GM18526 (cell line): Measurements from ENCODE around the gene MEG3.

Source experiments
- POLR2A ChIP-seq: IDR thresholded peaks from 3 replicates; pipeline ENCODE4 v1.6.1; 2011; ENCODE audit not compliant: insufficient read length; ENCODE audit errors: extremely low read depth

The MEG3 gene

DNA sequence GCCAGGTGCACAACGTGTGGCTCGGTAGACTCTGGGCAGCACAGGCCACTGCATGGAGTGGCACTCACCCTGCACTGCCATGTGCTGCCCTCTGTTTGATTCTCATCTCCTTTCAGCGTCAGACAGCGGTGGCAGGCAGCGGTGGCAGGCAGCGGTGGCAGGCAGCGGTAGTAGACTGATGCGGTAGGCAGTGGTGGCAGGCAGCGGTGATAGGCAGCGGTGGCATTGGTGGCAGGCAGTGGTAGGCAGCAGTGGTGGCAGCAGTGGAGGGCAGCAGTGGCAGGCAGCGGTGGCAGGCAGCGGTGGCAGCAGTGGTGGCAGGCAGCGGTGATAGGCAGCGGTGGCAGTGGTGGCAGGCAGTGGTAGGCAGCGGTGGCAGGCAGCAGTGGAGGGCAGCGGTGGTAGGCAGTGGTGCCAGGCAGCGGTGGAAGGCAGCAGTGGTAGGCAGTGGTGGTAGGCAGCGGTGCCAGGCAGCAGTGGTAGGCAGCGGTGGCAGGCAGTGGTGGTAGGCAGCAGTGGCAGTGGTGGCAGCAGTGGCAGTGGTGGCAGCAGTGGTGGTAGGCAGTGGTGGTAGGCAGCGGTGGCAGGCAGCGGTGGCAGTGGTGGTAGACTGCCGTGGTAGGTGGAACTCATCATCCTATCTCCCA lies 6.0 kb upstream of the MEG3 start:
- no peak for TF ChIP-seq POLR2A

DNA sequence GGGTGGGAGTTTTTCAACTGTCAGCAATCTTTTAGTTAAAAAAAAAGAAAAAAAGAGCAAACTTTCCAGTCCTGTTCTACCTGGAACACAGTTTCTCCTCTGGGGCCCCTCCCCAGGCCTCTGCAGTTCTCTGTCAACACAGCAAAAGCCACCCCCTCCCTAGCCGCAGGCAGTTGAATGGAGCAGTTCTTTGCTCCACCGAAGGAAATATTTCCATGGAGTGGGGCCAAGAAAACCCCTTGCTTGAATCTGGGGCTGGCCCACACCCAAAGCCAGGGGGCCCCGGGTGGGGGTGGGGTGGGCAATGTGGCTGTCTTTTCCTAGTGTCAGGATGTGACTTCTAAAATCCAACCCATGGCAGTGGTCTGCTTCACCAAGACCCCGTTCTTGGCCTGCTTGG lies 5.0 kb upstream of the MEG3 start:
- TF ChIP-seq POLR2A, result no peak

DNA sequence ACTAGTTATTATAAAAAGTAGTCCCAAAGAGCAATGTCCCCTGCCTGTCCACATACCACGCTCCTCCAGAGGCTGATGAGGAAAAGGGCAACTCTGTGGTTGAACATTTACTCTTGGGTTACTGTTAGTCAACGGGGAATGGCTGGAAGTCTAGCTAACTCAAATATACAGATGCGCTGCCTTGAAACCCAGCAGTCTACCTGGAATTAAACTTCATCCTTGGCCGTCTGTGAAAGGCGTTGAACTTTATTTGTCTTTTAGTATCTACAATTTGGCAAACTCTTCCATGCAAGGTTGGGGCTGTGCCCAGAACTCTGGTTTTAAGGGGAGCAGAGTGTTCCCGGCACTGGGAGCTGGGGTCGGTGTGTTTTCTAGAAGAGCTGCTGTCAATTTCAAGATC lies 3.9 kb upstream of the MEG3 start:
- TF ChIP-seq POLR2A, result no peak

DNA sequence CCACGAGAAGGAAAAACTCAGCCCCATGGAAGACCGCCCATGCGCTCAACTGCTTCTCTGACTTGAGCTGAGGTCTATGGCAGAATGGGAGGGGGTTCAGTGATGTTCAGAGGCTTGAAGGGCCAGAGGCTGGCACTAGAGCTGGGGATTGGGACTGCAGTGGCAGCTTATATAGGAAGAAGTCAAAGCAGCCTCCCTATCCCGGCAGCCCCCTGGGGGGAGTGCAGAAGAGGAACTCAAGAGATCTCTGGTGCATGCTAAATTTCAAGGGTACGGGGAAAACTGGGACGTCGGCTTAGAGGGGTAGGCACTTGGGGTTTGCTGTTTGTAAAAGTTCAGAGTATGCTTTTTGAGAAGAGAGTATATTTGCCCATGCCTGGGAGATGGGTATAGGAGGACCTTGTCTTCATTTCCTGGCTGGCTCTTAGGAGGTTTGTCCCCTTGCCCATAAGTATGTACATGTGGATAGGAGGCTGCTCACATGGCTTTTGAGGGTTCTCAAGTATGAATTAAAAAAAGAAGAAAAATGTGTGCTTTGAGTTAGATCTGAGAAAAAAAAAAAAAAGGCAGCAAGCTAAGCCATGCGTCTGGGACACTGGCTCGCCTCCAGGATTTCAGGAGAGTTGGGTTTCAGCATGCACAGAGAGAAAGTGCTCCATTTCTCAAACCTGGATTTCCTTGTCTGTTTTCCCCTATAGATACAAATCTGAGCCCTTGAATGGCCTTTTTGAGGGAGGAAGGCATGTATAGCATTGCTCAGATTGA lies 3.2 kb upstream of the MEG3 start:
- no peak for TF ChIP-seq POLR2A

DNA sequence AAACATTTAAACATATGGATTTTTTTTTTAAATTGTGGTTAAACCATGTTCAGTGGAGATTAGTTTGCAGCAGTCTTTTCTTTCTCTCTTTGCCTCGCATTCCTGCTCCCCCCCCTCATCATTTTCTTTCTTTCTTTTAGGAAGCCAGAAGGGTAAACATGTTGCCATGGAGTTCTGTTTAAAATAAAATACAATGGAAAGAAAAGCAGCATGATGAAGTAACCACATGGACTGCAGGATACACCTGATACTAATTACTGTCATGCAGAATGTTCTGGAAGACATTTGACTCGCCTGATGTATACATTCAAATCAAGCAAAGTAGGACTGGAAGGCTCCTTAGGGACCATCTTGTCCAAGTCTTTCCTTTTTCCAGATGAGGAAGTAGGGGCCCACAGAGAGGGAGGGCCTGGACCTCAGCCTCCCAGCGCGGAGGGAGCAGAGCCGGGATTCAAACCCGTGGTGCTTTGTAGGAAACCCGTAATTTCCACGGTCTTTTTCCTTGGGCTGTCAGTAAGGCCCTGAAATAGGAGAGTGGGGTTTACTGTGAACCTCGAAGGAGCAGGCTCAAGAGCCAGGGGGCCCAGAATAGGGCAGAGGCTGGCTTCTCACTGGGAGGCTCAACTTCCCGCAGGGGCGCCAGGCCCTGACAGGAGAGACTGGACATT lies 2.4 kb upstream of the MEG3 start:
- no peak for TF ChIP-seq POLR2A

DNA sequence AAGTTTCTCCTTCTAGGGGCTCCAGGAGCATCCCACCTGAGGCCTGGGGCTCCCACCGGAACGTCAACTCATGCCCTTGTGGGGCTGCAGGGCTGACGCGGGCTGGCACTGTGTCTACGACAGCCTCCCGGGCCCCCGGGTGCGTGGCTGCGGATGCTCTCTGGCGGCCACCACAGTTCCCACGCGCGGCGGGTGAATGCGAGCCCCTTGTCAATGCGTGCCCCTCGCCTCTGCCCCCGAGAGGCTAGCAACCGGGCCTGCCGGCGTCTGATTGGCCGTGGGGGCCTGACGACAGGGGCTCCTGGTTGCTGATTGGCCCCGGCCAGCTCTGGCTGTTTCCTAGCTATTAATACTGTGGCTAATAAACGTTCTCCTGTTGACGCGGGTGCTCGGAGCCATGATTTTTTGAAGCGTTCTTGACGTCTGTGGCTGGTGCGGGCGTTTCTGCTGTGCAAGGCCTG lies 1.8 kb upstream of the MEG3 start:
- TF ChIP-seq POLR2A, result no peak

DNA sequence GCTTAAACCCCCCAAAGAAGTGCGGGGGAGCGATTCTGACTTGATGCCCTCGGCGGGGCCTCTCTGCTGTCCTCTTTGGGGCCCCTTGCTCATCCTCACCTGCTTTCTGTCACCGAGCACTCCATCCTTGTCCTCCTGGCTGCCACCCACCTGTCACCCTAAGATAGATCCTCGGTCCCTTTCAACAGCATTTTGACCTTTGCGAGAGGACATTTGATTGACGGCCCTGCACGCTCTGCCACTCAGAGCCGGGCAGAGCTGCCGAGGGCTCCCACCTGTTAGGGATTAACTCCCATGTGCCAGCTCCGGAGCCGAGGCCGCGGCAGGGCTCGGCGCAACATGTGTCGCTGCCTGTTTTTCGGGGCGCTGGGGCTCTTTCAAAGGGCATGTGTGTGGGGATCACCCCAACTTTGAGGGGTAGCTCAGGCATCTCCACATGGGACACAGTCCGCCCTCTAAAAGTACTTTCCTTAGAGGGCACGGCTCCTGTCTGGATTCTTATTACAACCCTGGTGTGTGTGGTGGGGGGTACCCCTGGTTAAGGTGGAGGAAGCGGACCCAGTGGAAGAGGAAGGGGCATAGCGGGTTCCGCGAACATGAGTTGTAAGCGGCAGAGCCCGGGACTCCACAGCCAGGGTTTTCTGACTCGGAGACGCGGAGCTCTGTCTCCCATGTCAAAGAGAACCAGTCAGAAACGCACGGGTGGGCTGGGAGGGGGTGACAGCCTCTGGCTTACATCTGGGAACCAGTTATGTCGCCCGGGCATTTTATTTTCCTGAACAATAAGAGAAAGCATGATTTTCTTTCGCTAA lies 811 bp upstream of the MEG3 start:
- no peak for TF ChIP-seq POLR2A

DNA sequence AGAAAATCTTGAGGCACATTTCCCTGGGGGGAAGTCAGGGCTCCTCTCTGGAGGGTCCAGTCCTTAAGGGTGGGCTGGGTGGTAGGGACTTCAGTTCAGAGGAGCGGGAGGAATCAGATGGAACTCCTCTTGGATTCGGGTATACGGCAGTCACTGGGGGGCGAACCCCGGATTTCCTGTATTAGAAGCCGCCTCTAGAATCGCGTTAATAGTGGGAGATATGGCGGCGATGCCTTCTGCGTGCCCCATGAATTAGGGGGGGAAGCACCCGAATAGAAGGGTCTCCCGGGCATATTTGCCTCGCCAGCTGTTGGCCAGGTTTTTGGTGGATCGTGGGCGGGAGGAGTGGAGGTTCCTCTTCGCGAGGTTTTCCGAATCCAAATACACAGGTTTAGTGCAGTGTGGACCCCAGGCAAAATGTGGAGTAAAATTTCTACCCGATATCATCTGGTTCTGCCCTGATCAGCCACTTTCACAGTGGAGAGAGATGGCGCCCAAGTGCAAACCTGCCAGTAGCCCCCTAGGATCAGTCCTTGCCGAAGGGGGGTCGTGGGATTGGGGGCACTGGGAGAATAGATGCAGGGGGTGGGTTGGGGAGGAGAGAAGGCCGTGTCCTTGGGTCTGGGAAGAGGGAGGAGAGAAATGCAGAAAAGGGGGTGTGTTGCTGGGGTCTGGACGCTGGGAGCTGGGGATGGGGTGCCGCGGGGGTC lies 628 bp downstream of the MEG3 start:
- TF ChIP-seq POLR2A, result no peak

DNA sequence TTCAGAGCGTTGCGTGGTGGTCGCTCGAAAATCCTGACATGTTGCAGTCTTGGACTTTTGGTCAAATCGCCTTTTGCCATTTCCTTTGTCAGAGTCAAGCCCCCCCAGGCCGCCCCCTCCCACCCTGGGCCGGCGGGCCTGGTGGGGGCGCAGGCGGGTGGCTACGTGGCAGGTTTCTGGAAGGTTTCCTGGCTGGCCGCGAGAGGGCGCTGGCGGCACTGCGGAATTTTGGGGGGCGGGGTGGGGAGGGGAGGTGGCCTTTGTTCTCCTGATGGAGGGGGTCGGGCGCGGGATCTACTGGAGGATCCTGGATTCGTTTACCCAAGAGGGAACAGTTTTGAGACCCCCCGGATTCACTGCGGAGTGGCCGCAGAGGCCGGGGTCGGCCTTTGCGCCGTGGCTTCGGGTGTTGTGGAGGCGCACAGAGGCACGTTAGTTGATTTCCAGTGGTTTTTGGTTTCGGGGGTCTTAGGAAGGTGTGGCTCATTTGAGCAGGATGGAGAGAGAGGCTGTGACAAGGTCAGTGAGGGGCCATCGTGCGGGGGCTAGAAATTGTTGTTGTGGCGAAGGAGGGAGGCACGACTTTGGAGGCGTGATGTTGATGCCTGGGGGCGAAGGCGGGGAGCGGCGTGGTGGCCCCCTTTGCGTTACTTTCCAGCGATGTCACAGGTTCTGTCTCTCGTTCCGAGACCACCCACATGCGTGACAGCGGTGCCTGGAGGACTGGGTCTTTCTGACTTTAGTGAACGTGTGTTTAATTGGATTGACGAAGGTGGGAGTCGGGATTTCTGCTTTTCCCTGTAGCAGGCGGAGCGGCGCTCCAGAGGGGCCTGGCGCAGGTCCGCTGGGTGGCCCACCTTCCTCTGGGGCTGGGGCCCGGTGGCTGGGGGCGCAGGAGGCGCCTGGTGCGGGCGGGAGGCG lies 1.4 kb downstream of the MEG3 start:
- no peak for TF ChIP-seq POLR2A

DNA sequence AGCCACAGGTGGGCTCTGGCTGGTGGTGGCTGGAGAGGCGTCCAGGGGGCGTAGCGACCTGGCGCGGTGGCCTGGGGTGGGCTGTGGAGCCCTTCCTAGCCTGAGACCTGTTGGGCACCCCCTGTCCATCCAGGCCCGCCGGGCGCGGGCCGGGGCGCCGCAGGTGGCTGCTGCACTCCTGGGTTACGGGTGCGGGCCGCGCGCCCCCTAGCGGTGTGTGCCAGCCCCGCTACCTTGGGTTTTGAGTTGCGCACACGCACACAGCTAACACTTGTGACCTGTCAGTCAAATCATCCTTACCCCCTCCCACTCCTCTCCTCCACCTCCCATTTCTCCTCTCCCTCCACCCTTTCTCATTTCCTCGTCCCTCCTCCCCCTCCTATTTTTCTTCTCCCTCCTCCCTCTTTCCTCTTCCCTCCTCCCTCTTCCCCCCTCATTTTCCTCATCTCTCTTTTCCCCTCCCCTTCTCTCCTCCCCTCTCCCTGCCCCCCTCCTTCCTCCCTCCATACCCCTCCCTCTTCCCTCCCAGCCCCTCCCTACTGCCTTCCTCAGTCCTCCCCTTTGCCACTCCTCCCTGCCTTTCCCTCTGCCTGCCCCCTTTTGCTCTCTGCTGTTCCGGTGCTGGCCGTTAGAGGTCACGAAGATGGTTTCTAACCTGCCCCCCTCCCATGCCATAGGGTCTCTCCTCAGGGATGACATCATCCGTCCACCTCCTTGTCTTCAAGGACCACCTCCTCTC lies 2.3 kb downstream of the MEG3 start:
- no peak for TF ChIP-seq POLR2A

DNA sequence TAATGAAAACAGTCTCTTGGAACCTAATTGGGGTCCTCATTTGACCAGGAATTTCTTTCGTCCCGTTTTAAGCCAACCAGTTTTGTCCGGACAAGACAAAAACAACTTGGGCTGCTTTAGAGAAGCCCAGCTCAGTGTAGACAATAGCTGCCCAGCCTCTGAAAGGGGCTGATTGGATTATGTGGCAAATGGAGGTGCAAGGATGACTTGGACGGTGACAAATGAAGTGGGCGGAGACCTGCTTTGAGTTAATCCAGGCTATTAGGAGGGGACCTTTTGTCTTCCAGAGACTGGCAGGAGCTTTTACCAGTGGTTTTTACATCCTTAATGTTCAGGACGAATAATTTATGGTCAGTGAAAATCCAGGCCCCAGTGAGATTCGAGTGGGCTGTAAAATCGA lies 4.8 kb downstream of the MEG3 start:
- no peak for TF ChIP-seq POLR2A

DNA sequence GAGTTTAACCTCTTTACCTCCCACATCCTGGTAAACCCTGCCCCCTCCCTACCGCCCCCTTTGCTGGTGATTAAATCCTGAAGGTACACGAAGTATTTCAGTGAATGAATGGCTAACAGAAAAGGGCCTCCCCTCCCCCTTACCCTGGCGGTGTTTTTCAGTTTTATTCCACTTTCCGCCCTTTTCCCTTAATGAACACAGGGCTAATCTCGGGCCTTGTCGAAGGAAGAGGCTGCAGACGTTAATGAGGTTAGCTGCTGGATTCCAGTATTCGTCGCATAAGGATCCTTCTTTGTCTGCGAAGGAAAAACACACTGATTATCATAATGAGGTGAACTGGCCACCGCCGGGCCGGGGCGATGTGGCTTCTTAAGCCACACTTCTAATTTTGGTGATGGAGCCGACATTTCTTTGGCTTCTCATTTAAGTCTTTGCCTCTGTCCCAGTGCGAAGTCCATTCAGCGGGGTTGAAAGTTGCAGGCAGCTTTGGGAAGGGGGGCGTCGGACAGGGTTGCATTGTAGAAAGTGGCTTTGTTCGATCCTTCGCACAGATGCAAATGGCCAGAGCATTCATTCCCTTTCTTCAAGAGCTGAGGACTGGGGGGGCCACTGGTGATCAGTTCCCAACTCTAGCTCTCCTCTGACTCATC lies 6.5 kb downstream of the MEG3 start:
- TF ChIP-seq POLR2A, result no peak
